ENCODE measurements around the gene OSBPL10.

OSBPL10 gene

GRCh38 chr3:31770822-31771326, 210.2 kb downstream of the OSBPL10 start:
- no peak for DNase-seq (ENCODE audit: low read depth)

- peak; percentile 30 for DNase-seq (ENCODE audit: low read depth)
These were observed 212.5 kb downstream of the OSBPL10 start for GRCh38 chr3:31768479-31769125.

GRCh38 chr3:31767920-31768319, 213.1 kb downstream of the OSBPL10 start:
- no peak for DNase-seq (ENCODE audit: low read depth)

GRCh38 chr3:31766669-31767068, 214.4 kb downstream of the OSBPL10 start:
- no peak for DNase-seq (ENCODE audit: low read depth)

GRCh38 chr3:31765871-31766270, 215.2 kb downstream of the OSBPL10 start:
- no peak for DNase-seq (ENCODE audit: low read depth)

GRCh38 chr3:31763731-31764130, 217.3 kb downstream of the OSBPL10 start:
- DNase-seq (ENCODE audit: low read depth): no peak

GRCh38 chr3:31762888-31763351, 218.1 kb downstream of the OSBPL10 start:
- no peak for DNase-seq (ENCODE audit: low read depth)

- DNase-seq (ENCODE audit: low read depth): no peak
These were observed 218.8 kb downstream of the OSBPL10 start for GRCh38 chr3:31762097-31762764.

- DNase-seq (ENCODE audit: low read depth): no peak
These were observed 220.4 kb downstream of the OSBPL10 start for GRCh38 chr3:31760654-31761053.

GRCh38 chr3:31758322-31758965, 222.6 kb downstream of the OSBPL10 start:
- no peak for DNase-seq (ENCODE audit: low read depth)

- no peak for DNase-seq (ENCODE audit: low read depth)
These were observed 225.0 kb downstream of the OSBPL10 start for GRCh38 chr3:31755926-31756658.

- DNase-seq (ENCODE audit: low read depth): no peak
These were observed 226.3 kb downstream of the OSBPL10 start for GRCh38 chr3:31754575-31755278.

GRCh38 chr3:31753050-31753425, 228.0 kb downstream of the OSBPL10 start:
- no peak for DNase-seq (ENCODE audit: low read depth)

- DNase-seq (ENCODE audit: low read depth): no peak
These were observed 228.6 kb downstream of the OSBPL10 start for GRCh38 chr3:31752305-31753049.

- DNase-seq (ENCODE audit: low read depth): no peak
These were observed 230.7 kb downstream of the OSBPL10 start for GRCh38 chr3:31750341-31750740.

- DNase-seq (ENCODE audit: low read depth): no peak
These were observed 232.1 kb downstream of the OSBPL10 start for GRCh38 chr3:31748933-31749295.

GRCh38 chr3:31748281-31748932, 232.7 kb downstream of the OSBPL10 start:
- no peak for DNase-seq (ENCODE audit: low read depth)

- no peak for DNase-seq (ENCODE audit: low read depth)
These were observed 233.3 kb downstream of the OSBPL10 start for GRCh38 chr3:31747785-31748184.

GRCh38 chr3:31744913-31745312, 236.1 kb downstream of the OSBPL10 start:
- DNase-seq (ENCODE audit: low read depth): no peak

- no peak for DNase-seq (ENCODE audit: low read depth)
These were observed 237.6 kb downstream of the OSBPL10 start for GRCh38 chr3:31743331-31744089.

Measured in fibroblast of the conjunctiva (primary cell).